ENCODE measurements around the gene HES4. TPM values are rescaled to one million over a fixed set of nuclear protein-coding genes. Genes with fewer than 3 reads are reported as not detected.

Gene HES4
- total and polyA plus RNA-seq, 2 donors (not counting 3 experiments of a cell fraction or from before 2014, with no cell fraction given) = 30.5 to 37.6 TPM

DNA sequence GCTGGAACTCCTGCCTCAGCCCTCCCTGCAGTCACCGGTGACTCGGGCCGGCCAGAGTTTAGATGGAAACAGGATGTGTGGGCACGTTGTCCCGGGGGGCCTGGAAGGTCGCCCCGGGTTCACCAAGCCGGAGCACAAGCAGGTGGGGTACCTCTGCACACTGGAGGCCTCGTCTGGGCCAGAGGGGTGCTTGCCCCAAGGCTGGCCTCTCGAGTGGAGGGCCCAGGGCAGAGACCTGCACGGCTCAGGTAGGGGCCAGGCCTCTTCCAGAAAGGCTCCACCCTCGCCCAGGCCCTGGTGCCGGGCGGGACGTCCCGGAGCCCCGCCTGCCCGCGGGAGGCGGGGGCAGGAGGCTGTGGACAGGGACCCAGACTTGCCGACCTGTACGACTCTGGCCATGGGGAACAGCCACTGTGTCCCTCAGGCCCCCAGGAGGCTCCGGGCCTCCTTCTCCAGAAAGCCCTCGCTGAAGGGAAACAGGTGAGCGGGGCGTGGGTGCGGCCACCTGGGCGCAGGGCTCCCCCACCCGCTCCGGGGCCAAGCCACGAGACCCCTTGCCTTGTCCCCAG lies 33.7 kb downstream of the HES4 start, which contains the start of gene PLEKHN1:
PLEKHN1 (plus strand) TSS at position 348 of the 569 bp plus-strand sequence; CDS start at position 398, 50 bp downstream.
- intact Hi-C loops (cut with micrococcal nuclease) = no loop called here
- Histone ChIP-seq H2AFZ (ENCODE audit: low read depth, low read length) (peak within 1 kb of the TSS; percentile 35), H3K4me1 (ENCODE audit: control insufficient read depth, extremely low read depth, insufficient read depth, low read length) (peaks cover 11% of the 10 kb centered on the region), H3K27me3 (ENCODE audit: control insufficient read depth in 2 of 2, insufficient read depth in 2 of 2, low read length in 2 of 2) (peaks cover 2% of the 10 kb centered on the region in 2 experiments), H3K4me3 (replicated peaks in 1 of 3; ENCODE audit: insufficient read depth in 1 of 3, low read depth in 1 of 3, low read length in 3 of 3) (peak within 1 kb of the TSS; percentile 7 to 60 (median 33)), H3K9me1 (replicated peaks; ENCODE audit: control insufficient read depth, extremely low read depth, insufficient read depth, low read length) (no peaks in the 10 kb centered on the region), H3K9ac (replicated peaks; ENCODE audit: extremely low read depth, insufficient read depth, low read length) (peak within 1 kb of the TSS; percentile 21), H3K4me2 (ENCODE audit: insufficient read depth, low read length) (peak within 1 kb of the TSS; percentile 80), H3K36me3 (ENCODE audit: control insufficient read depth in 2 of 2, extremely low read depth in 1 of 2, insufficient read depth in 2 of 2, low read length in 2 of 2) (peaks cover 0 to 2% of the 10 kb centered on the region in 2 experiments), H3K27ac (ENCODE audit: insufficient read depth, low read depth, low read length) (peak within 1 kb of the TSS; percentile 47), H3K9me3 (replicated peaks; ENCODE audit: control insufficient read depth, insufficient read depth, low read length) (no peaks in the 10 kb centered on the region), H3K79me2 (ENCODE audit: control insufficient read depth, insufficient read depth, low read length) (no peaks in the 10 kb centered on the region), H4K20me1 (replicated peaks; ENCODE audit: control insufficient read depth, extremely low read depth, insufficient read depth, low read length) (no peaks in the 10 kb centered on the region)
- FAIRE-seq (no peak), DNase-seq (ENCODE audit: low read depth, low spot score) (peak; percentile 17)
- dilution Hi-C loops (cut with MboI; ENCODE audit: extremely low pct_ligation_motif_present, low sequenced_read_pairs) = no loop called here
- ChIA-PET POLR2A (no interaction called here), CTCF (interaction anchor here (0.9 to 1.8 kb wide), 7 partner anchors 10 to 326 kb away, joined by 3 to 13 read pairs (median 4); partner anchors contain the start of gene PERM1)
- no TSS peak for BruUV-seq (replicated peaks)
- TF ChIP-seq FOS (IDR thresholded peaks at IDR 0.05; ENCODE audit: borderline replicate concordance, insufficient read depth, low read length) (peak; percentile 9), EZH2 (IDR thresholded peaks at IDR 0.05; ENCODE audit: borderline replicate concordance, low read depth, low read length, severe bottlenecking) (no peak)

DNA sequence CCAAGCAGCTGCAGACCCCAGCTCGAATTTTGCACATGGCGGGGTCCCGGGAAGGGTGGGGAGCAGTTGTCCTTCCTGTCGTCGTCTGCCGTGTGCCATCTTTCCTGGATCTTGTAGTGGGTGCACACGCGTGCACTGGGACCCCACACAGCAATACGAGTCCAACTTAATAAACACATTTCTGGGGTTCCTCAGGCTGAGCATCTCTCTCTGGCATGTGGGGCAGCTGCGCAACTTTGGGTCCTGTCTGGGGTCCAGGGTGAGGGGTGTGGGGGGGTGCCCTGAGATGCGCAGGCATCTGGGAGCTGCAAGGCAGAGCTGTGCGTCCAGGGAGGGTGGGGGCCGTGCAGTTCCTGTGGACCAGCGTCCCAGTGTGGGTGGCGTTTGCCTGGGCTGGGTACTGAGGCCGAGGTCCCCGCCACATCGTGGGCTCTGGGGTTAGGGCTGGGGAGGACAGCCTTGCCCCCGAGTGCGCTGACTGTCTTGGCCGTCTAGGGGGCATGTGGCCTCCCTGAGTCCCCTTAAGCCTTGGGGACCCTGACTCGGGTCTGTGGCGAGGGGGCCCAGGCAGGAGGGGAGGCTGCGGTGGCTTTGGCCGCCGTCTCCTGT lies 34.3 kb downstream of the HES4 start:
- TF ChIP-seq POLR2AphosphoS5 (IDR thresholded peaks at IDR 0.05; ENCODE audit: insufficient read depth, low read depth, low read length) (no peak), MYC (IDR thresholded peaks at IDR 0.05; ENCODE audit: low read depth, low read length) (no peak), JUN (IDR thresholded peaks at IDR 0.05; ENCODE audit: borderline replicate concordance, insufficient read depth, insufficient read length, low read depth) (no peak), POLR2A (IDR thresholded peaks at IDR 0.05; ENCODE audit: low read depth, low read length) (no peak), GATA2 (IDR thresholded peaks at IDR 0.05; ENCODE audit: insufficient read depth, insufficient read length, low read depth, low read length) (no peak), FOS (IDR thresholded peaks at IDR 0.05; ENCODE audit: borderline replicate concordance, insufficient read depth, low read length) (no peak), EZH2 (IDR thresholded peaks at IDR 0.05; ENCODE audit: borderline replicate concordance, low read depth, low read length, severe bottlenecking) (no peak)
- TF ChIP-seq, protein P1, sequence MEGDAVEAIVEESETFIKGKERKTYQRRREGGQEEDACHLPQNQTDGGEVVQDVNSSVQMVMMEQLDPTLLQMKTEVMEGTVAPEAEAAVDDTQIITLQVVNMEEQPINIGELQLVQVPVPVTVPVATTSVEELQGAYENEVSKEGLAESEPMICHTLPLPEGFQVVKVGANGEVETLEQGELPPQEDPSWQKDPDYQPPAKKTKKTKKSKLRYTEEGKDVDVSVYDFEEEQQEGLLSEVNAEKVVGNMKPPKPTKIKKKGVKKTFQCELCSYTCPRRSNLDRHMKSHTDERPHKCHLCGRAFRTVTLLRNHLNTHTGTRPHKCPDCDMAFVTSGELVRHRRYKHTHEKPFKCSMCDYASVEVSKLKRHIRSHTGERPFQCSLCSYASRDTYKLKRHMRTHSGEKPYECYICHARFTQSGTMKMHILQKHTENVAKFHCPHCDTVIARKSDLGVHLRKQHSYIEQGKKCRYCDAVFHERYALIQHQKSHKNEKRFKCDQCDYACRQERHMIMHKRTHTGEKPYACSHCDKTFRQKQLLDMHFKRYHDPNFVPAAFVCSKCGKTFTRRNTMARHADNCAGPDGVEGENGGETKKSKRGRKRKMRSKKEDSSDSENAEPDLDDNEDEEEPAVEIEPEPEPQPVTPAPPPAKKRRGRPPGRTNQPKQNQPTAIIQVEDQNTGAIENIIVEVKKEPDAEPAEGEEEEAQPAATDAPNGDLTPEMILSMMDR (IDR thresholded peaks at IDR 0.05; ENCODE audit: extremely low read depth in 1 of 2, insufficient read depth in 1 of 2, low read depth in 1 of 2, low read length in 2 of 2) = no peak
- TF ChIP-seq, protein P2, sequence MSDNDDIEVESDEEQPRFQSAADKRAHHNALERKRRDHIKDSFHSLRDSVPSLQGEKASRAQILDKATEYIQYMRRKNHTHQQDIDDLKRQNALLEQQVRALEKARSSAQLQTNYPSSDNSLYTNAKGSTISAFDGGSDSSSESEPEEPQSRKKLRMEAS (IDR thresholded peaks at IDR 0.05; ENCODE audit: insufficient read depth, insufficient read length) = no peak
- H3K27me3 ChIP-seq (ENCODE audit: control insufficient read depth in 2 of 2, insufficient read depth in 2 of 2, low read length in 2 of 2) = peaks cover 2% of the 10 kb centered on the region in 2 experiments
- BruUV-seq (replicated peaks) = no TSS peak

More for the DNA sequence above, 34.3 kb downstream of the HES4 start:
- intact Hi-C loops (cut with micrococcal nuclease) = no loop called here
- peaks cover 11% of the 10 kb centered on the region for H3K4me1 ChIP-seq (ENCODE audit: control insufficient read depth, extremely low read depth, insufficient read depth, low read length)
- dilution Hi-C loops (cut with MboI; ENCODE audit: extremely low pct_ligation_motif_present, low sequenced_read_pairs) = no loop called here
- H4K20me1 ChIP-seq (replicated peaks; ENCODE audit: control insufficient read depth, extremely low read depth, insufficient read depth, low read length) = no peaks in the 10 kb centered on the region
- H3K9me1 ChIP-seq (replicated peaks; ENCODE audit: control insufficient read depth, extremely low read depth, insufficient read depth, low read length) = no peaks in the 10 kb centered on the region
- CTCF ChIA-PET = interaction anchor here (1.8 kb wide), 1 partner anchor 18 kb away, joined by 13 read pairs; the partner anchor contains the start of gene PERM1
- H3K4me2 ChIP-seq (ENCODE audit: insufficient read depth, low read length) = peak overlapping the region; percentile 80
- no peaks in the 10 kb centered on the region for H3K79me2 ChIP-seq (ENCODE audit: control insufficient read depth, insufficient read depth, low read length)
- H2AFZ ChIP-seq (ENCODE audit: low read depth, low read length) = no peak overlapping the region
- peaks cover 0 to 2% of the 10 kb centered on the region in 2 experiments for H3K36me3 ChIP-seq (ENCODE audit: control insufficient read depth in 2 of 2, extremely low read depth in 1 of 2, insufficient read depth in 2 of 2, low read length in 2 of 2)
- H3K4me3 ChIP-seq (replicated peaks in 1 of 3; ENCODE audit: insufficient read depth in 1 of 3, low read depth in 1 of 3, low read length in 3 of 3) = no peak overlapping the region
- H3K9ac ChIP-seq (replicated peaks; ENCODE audit: extremely low read depth, insufficient read depth, low read length) = no peak overlapping the region
- POLR2A ChIA-PET = no interaction called here
- H3K9me3 ChIP-seq (replicated peaks; ENCODE audit: control insufficient read depth, insufficient read depth, low read length) = no peaks in the 10 kb centered on the region
- FAIRE-seq (peak; percentile 57), DNase-seq (ENCODE audit: low read depth, low spot score) (no peak)
- peak overlapping the region; percentile 47 for H3K27ac ChIP-seq (ENCODE audit: insufficient read depth, low read depth, low read length)
